Activated CD4-positive, alpha-beta T cell treated with anti-CD3 and anti-CD28 coated beads for 48 hours (primary cell): ENCODE measurements around the gene DDHD1.

Experiments used
- DNase-seq: peaks from one replicate; pipeline ENCODE4 v3.0.0-alpha.2; 2020

The DDHD1 gene

DNA sequence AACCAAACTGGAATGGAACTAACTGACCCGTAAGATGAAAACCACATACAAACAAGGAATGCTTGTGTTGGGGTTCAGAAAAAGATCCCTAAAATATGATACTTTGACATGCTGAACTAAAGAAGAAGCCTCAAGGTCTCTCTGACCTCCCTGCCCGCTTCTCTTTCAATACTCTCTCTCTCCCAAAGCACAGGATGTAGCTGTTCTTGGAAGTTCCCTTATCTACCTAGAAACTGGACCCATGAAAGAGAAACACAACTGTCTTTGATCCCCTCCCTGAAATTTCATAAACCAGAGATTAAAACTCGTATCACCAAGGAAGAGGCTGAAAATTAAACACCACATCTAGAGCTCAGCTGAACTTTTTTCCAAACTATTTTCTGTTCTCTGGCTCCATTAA is 125.6 kb downstream of the DDHD1 start:
- no peak for DNase-seq

DNA sequence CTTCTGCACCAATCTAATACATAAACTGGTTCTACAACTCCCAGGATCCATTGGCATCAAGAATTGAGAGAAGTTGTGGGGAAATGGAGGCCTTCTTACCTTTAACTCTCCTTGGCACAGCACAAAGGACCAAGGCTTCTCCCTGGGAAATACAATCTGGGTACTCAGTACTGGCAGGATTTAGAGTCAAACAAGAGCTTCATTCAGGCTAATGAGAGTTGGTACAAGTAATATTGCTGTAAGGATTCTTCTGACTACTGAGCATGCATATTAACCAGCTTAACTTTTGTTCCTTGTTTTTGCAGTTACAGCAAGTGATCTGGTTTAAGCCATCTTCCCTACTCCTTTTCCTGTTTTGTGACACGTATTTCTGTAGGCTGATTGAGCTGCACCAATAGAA is 126.1 kb downstream of the DDHD1 start:
- DNase-seq = no peak

DNA sequence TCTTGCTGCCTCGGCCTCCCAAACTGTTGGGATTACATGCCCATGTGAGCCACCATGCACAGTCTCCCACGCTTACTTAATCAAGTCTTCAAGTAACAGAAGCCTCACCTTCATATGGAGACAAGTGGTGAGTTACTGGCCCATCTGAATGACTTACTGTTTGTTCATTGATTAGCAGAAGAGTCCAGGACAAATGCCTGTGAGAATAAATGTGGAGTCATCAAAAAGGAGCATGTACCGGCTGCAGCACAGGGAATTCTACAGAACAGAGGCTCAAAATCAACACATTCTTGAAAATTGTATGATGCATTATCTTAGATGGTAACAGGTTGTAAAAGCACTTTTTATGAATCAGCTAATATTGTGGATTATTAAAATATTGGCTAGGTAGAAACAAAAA is 129.8 kb downstream of the DDHD1 start:
- no peak for DNase-seq

DNA sequence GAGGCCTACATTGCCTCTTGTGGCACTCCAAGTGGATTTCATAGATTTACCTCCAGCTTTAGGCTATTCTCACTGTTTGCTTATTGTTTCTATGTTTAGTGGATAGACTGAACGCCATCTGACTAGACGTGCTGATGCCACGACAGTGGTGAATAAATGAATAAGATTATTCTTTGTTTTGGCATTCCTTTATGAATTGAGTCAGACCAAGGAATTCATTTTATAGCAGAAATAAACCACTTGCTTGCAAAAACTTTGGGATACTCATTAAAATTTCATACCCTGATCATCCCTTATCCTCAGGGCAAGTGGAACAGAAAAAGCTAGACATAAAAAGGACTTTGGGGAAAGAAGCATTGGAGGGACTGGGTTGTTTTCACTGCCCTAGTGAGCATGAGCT is 130.5 kb downstream of the DDHD1 start:
- DNase-seq = no peak

DNA sequence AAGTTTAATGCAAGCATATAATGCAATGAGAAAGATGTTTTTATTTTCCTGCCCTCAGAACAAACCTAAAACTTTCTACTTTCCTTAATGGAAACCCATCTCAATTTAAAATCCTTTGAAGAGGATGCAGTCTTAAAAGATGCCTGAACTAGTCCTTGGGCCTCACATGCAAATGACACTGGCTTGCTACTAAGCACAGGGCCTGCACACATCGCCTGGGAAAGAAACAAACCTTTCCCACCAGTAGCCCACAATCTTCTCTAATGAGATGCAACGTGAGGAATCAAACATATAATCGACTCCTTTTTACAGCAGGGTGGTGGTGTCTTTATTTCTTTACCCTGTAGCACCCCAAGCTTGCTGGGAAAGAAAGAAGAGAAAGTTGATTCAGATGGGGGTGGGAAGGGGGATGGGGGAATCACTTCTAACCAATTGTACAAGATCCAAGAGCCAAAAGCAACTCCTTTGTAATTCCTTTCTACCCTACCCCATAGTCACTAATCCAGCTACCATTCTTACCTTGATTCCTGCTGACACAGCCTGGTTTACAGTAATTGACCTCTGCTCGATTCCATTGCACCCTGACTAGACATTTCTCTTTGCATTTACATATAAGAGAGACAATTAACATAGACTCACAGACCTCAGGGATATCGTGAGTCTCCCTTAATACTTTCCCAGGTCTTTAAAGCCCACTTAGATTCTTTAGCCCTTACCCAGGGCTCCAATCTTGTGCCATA is 132.8 kb downstream of the DDHD1 start:
- DNase-seq = no peak

DNA sequence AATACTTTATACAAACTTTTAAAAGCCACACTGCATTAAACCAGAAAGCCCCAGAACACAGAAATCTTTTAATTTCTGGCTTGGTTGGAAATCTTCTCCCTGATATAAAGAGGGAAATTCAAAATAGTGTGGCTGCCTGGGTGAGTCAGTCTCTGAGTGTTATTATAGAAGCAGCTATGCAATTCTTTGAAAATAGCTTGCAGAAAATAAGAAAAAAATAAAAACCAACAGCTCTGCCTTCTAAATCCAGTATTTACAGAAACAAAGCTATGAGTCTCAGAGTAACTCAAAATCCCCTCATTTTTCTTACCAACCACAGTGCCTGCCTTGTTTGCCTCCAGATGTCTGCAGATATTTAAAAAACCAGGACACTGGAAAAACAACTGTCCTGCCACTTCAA is 133.7 kb downstream of the DDHD1 start:
- no peak for DNase-seq

DNA sequence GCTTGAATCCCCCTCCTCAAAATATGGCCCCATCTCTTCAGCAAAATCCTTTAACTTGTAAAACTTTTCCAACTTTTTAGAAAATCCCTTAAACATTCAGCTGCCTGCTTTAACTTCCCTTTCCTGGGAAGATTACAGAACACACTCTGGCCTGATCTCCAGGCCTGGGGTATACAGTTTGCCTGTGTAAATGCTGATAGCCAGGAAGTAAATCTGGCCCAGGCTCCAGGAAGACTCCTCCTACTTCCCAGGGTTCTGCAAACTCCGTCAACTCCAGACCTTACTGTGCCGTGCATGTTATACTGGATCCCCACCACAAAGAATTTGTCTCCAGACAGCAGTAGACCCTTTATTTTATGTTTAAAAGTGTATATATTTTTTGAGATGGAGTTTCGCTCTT is 135.3 kb downstream of the DDHD1 start:
- no peak for DNase-seq

DNA sequence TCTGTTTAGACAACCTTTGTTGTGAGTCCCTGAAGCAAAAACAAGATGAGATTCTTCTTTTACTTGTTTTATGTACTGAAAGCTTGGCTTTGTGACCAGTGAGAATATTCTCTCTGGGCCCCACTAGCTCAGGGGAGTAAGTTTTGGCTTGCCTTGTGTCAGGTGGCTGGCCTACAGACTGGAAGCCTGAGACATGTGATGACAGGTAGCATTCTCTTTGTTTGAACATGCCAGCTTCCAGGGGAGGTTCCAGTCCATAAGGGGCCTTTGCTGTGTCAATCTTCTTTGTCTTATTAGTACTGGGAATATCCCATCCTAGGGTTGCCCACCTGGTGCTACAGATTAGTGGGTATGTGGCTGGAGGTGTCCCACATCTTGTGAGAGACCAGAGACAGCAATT is 136.2 kb downstream of the DDHD1 start:
- DNase-seq = no peak

DNA sequence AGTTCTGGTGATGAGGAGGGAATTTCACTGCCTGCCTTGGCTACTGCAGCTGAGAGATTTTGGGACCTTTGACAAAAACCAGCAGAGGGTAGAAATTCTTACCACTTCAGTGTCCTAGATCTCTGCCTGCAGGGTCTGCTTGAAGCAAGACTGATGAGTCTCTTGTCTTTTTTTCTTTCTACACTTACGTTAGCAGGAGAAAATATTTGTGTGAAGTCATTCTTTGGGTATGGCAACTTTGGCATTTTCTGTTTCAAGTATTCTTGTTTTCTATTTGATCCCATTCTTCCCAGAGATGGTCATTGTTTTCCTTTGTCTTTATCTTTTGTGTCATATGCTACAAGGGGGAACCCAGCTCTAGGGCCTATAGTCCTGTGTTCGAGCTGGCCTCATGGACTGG is 136.6 kb downstream of the DDHD1 start:
- no peak for DNase-seq

DNA sequence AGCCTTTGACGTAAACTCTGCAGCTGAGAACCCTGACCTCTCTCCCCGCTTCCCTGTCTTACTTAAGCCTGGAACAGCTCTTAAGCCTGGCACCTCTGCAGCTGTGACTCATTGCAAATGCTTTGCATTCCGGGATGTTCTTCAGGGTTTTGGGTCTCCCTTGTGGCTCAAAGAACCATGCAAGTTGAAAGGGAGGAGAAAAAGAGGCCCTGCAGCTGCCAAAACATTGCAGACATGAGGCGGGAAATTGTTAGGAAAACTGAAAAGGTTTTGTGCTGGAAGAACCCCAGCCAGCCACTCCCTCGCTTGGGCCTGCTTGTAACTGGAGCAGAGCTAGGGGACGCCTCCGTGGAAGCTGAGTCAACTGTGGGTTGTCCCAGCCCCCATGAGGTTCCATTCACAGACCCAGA is 142.1 kb downstream of the DDHD1 start:
- DNase-seq = no peak

DNA sequence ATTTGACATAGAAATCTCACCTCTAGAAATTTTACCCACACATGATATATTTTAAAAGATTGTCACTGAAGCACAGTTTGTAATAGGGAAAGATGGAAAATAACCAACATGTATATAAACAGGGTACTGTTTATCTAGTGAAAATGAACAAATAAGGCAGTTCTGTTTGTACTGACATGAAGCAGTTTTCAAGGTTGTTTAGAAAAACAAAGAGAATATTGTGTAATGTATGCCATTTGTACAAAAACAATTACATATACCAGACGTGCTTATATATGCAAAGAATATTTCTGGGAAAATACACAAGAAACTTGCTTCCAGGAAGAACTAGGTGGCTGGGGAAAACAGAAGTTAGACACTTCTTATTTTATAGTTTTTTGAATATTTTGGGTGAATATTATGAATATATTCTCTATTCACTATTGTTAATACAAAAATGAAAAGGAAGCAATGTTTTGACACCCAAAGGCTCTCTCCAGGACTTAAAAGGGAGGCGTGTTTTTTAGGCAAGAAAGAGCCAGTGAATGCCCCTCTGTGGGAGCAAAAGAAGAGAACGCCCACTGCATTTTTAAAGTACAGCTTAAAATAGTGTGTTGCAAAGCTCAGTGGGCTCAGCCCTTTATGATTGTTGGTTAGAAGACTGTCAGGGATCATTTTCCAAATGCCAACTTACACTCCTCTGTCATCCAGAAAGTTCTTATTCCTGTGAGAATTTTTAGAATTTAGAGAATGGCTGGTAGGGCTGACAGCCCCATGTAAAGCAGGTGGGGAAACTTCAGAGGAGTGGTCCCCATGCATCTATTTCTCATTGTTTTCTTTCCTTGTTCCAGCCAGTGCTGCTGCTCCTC is 142.7 kb downstream of the DDHD1 start:
- DNase-seq = no peak

DNA sequence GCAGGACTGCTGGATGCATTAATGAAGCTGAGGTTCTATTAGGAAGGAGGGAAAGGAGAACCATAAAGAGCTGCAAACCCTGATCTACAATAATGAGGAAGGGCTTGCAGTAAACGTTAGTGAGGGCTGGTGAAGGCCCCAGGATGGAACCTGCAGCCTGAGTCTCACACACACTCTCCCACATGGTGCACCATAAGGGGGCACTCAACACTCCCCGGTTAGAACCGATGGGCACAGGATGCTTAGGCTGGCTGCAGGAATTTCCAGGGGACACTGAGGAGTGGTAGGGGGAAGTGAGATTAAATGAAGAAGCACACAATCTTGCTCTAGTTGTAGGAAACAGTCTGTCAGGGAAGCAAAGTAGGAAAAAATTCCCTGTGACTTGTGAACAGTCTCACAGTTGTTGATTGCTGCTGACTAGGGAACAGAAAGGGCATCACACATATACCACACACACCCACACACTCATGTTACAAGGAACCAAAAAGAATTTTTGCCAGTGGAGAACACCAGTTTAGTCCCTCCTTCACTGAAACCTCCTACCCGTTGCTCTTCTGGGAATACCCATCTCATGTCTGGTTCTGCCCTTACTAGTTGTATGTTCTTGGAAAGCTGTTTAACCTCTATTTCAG is 146.1 kb downstream of the DDHD1 start:
- DNase-seq = no peak

DNA sequence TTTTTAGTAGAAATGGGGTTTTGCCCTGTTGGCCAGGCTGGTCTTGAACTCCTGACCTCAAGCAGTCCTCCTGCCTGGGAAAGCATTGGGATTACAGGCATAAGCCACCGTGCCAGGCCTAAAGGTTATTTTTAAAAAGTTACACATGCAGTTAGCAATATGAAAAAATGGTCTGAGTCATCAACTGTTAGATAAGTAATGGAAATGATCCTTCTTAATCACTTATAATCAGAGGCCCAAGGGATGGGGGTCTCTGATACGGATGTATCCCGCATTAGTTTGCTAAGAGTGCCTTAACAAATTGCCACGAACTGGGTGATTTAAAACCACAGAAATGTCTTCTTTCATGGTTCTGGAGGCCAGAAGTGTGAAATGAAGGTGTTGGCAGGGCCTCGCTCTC is 148.1 kb downstream of the DDHD1 start:
- no peak for DNase-seq

DNA sequence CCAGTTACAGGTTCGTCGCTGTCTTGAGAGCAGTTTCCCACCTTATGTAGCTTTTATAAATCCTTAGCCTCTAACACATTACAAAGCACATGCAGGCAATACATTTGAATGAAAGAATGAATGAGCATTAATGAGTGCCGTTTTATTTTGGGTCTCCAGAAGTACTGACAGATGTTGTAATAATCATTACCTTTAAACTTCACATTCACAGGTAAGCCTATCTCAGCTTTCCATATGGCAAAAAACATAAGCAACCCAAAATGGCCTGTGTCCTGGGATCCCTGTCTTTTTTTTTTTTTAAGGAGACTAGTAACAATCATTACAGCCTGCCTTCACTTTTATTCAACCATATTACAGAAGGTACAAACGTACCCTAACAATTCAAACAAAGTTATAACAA is 149.3 kb downstream of the DDHD1 start:
- no peak for DNase-seq

DNA sequence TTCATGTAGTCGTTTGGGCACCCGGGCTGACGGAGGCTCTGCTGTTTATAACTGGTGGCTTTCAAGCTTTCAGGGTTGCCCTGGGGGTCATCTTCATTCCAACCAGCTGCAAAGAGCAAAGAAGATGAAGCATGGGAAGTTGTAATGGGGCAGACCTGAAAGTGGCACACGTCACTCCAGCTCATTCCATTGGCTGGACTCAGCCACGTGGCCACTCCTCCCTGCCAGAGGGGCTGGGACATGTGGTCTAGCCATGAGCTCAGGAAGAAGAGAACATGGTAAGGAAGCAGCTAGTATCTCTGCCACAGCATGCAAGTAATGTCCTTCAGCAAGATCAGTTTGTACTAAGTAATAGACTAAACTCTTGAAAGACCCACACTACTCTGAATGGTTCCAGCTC is 150.5 kb downstream of the DDHD1 start:
- DNase-seq = no peak

DNA sequence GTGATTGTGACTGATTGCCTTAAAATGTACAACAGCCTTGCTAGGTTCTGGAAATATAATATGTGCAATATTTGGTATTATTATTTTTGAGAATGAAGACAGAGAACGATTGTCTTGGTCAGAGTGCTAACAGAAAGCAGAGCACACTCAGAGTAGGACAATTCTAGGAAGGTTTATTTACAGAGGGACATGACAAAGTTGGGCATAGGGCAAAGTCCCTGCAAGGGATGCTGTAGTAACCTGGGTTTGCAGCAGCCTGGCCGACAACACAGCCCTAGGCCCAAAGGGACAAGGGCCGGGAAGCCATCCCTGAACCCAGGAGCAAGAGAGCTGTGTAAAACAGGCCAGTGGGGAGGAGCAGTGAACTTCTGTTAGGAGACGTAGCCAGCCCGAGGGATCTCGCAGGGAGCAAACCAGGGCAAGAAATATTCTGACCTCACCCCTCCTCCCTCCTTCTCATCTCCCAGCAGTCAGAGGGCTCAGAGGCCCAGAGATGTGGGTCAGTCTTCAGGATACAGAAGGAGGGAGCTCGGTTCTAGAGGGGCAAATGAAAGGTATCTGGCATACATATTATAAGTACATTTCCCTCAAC is 151.2 kb downstream of the DDHD1 start:
- DNase-seq = no peak

DNA sequence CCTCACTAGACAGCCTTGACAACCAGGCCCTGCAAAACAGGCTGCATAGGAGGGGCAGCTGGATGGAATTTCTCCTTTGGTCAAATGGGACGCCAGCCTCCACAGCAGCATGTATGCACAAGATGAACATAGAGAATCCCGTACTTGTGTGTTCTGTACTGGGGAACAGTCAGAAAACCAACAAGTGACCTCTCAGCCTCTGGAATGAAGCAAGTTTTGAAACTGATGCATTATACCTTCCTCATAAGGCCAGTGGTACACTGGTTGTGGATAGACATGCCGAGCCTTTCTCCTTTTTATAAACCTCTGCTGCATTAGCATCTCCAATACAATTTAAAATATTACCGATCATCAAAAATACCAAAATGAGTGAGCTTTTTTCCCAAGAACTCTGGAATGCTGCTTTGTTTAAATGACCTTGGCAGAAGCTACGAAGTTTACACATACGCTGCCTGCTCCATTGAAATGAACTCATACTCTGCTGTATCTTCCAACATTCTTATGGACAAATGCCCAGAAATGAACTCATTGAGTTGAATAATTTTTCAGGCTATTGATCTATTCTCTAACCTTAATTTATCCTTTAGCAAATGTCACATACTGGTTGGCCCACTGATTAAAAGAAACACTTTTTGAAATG is 154.6 kb downstream of the DDHD1 start:
- DNase-seq = no peak

DNA sequence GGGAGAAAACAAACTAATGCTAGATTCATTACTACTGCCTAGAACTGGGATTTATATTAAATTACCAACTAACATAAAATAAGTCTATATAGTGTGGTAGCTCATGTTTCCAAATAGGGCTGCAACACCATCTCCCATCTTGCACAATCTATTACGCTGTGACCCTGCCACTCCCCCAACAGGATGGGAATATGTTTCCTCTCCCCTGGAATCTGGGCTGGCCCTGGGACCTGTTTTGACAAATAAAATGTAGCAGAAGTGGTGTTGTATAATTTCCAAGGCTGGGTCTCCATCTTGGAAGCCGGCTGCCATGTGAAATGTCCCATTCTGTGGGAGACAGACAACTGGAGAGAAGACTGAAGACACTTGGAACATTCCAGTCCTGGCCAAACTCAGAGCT is 156.6 kb downstream of the DDHD1 start:
- no peak for DNase-seq

DNA sequence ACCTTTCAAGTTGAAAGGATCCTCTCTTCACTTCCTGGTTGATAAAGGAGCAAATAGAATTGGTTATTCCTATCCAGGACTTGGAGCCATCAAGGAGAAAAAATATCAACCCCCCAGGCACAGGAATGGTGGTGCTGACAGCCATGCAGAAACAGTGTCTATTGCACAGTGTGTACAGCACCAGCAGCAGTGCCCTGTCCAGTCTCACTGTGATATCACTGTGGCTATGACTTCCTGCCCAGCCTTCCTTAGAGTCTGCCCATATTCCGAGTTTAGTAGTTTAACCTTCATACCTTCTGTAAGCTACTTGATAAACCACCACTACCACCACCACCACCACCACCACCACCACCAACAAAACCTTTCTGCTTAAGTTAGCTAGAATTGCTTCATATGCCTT is 157.1 kb downstream of the DDHD1 start:
- DNase-seq = no peak

DNA sequence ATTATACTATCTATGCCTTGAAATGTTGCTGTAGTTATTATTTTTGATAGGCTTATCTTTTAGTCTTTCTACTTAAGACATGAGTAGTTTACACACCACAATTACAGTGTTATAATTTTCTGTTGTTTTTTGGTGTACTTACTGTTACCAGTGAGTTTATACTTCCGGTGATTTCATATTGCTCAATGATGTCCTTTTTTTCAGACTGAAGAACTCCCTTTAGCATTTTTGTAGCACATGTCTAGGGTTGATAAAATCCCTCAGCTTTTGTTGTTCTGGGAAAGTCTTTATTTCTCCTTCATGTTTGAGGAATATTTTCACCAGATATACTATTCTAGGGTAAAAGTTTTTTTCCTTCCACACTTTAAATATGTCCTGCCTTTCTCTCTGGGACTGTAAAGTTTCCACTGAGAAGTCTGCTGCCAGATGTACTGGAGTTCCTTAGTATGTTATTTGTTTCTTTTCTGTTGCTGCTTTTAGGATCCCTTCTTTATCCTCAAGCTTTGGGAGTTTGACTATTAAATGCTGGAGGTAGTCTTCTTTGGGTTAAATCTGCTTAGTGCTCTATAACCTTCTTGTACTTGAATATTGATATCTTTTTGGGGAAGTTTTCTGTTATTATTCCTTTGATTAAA is 160.8 kb downstream of the DDHD1 start:
- no peak for DNase-seq

DNA sequence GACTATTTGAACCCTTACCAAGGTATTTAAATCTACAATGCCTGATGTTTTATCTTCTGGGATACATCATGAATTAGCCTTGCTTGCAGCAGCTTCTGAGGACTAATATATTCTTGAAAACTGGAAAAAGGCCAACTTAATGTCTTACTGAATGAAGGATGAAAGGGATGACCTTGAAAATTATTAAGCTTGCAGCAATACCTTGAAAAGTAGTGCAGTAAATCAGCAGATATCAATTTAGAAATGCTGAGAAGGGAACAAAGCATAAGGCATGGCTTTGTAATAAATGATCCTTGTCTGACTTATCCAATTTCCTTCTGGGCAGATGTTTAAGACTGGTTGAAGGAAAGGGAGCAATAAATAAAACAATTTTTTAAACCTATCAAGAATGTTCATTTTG is 165.0 kb downstream of the DDHD1 start:
- no peak for DNase-seq

DNA sequence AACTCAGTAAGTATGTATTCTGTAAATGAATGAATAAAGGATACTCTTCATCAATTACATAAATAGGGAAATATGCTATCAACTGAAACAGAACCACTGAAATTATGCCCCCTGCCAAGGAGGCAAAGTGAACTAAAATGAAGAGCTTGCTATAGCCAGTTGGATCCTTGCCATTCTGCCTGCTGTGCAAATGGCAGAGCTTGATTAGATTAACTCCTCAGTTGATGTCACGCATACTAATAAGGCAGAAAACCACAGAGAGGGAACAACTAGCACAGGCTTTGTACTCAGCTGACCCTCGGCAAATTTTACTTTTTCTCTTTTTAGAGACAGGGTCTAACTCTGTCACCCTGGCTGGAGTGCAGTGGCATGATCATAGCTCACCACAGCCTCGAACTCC is 165.6 kb downstream of the DDHD1 start:
- DNase-seq = no peak

DNA sequence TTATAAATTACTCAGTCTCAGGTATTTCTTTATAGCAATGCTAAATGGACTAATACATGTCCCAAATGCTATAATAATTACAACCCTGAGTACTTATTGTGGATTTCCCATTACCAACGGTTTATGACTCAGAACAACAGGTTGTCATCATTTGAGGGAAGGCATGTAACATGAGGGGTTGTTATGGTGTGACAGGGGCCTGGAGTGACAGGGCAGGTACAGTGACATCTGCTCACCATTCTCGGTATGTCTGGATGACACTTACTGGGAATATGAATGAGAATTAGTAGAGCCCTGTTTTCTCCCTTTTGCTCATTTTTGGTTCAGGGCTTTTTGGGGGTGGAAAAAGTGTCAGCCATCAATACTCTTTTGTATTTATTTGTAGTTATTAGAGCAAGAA is 166.1 kb downstream of the DDHD1 start:
- DNase-seq = no peak
